BLaER1 treated with 17β-estradiol and CSF1 and Interleukin-3, amounts not matched to agents 10 nM and 100 nM (cell line): ENCODE measurements around the gene ADIPOR2.

Experiments used
- H3K27ac ChIP-seq, 11 experiments: shearing (Covaris generic); formaldehyde crosslinking; 2 replicates each; pipeline ENCODE4 v1.8.1; 2022
- H3K27me3 ChIP-seq, 11 experiments: shearing (Covaris generic); formaldehyde crosslinking; 2 replicates each; pipeline ENCODE4 v1.8.1; 2022
- H3K36me3 ChIP-seq, 11 experiments: shearing (Covaris generic); formaldehyde crosslinking; 2 replicates each; pipeline ENCODE4 v1.8.1; 2022
- H3K4me1 ChIP-seq, 10 experiments: shearing (Covaris generic); formaldehyde crosslinking; 2 replicates each; pipeline ENCODE4 v1.8.1; 2022
- H3K4me2 ChIP-seq, 11 experiments: shearing (Covaris generic); formaldehyde crosslinking; 2 replicates each; pipeline ENCODE4 v1.8.1; 2022
- H3K4me3 ChIP-seq, 10 experiments: shearing (Covaris generic); formaldehyde crosslinking; 2 replicates each; pipeline ENCODE4 v1.8.1; 2022
- H3K9ac ChIP-seq, 11 experiments: shearing (Covaris generic); formaldehyde crosslinking; 2 replicates each; pipeline ENCODE4 v1.8.1; 2022
- H3K9me3 ChIP-seq, 11 experiments: shearing (Covaris generic); formaldehyde crosslinking; replicated peaks in 1 of 11; 2 replicates each; pipeline ENCODE4 v1.8.1; 2022
- H4K20me1 ChIP-seq, 11 experiments: shearing (Covaris generic); formaldehyde crosslinking; 2 replicates each; pipeline ENCODE4 v1.8.1; 2022
- Cebpa-rat ChIP-seq, 11 experiments: shearing (Covaris generic); IDR thresholded peaks; 2 replicates each; pipeline ENCODE4 v1.8.1; 2022

Gene ADIPOR2

GRCh38 chr12:1650260-1650977 is 40.5 kb upstream of the ADIPOR2 start:
- Histone ChIP-seq H3K9me3 (no peaks in the 10 kb centered on the region), H3K4me3 (no peak overlapping the region), H3K4me1 (peaks cover 10 to 23% (median 17%) of the 10 kb centered on the region in 10 experiments), H3K36me3 (no peaks in the 10 kb centered on the region), H3K27me3 (no peaks in the 10 kb centered on the region), H3K4me2 (no peak overlapping the region), H3K9ac (no peak overlapping the region), H3K27ac (no peak overlapping the region), H4K20me1 (no peaks in the 10 kb centered on the region)
- TF ChIP-seq Cebpa-rat (IDR thresholded peaks at IDR 0.05), result no peak

DNA sequence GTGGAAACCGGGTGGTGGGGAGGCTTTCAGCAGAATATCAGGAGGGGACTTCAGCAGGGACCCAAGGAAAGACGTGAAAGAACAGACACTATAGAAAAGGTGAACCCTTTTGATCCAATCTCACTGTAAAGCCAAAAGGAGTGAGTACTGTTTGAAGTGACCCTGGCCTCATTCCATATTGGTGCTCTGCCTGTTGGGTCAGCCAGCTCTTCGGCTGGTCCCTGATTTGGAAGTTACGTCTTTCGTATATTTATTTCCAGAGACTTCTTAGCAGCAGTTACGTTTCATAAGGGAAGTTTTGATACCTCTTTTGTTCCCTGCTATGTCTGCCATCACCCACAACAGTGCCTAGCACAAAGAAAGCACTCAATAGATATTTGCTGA is 39.9 kb upstream of the ADIPOR2 start:
- H3K27ac ChIP-seq, result no peak overlapping the region
- H3K27me3 ChIP-seq, result no peaks in the 10 kb centered on the region
- H3K36me3 ChIP-seq, result no peaks in the 10 kb centered on the region
- H3K4me3 ChIP-seq, result no peak overlapping the region
- H3K4me2 ChIP-seq, result no peak overlapping the region
- peaks cover 10 to 18% (median 13%) of the 10 kb centered on the region in 10 experiments for H3K4me1 ChIP-seq
- no peak for TF ChIP-seq Cebpa-rat (IDR thresholded peaks at IDR 0.05)
- no peaks in the 10 kb centered on the region for H3K9me3 ChIP-seq
- no peak overlapping the region for H3K9ac ChIP-seq
- H4K20me1 ChIP-seq, result no peaks in the 10 kb centered on the region

- Histone ChIP-seq H3K9ac (no peak overlapping the region), H3K4me2 (no peak overlapping the region), H3K9me3 (no peaks in the 10 kb centered on the region), H3K4me1 (peaks cover 5 to 13% (median 7%) of the 10 kb centered on the region in 10 experiments), H3K36me3 (no peaks in the 10 kb centered on the region), H4K20me1 (no peaks in the 10 kb centered on the region), H3K27me3 (no peaks in the 10 kb centered on the region), H3K4me3 (no peak overlapping the region), H3K27ac (no peak overlapping the region)
- TF ChIP-seq Cebpa-rat (IDR thresholded peaks at IDR 0.05), result no peak
These were observed 38.9 kb upstream of the ADIPOR2 start for GRCh38 chr12:1651946-1652345.

DNA sequence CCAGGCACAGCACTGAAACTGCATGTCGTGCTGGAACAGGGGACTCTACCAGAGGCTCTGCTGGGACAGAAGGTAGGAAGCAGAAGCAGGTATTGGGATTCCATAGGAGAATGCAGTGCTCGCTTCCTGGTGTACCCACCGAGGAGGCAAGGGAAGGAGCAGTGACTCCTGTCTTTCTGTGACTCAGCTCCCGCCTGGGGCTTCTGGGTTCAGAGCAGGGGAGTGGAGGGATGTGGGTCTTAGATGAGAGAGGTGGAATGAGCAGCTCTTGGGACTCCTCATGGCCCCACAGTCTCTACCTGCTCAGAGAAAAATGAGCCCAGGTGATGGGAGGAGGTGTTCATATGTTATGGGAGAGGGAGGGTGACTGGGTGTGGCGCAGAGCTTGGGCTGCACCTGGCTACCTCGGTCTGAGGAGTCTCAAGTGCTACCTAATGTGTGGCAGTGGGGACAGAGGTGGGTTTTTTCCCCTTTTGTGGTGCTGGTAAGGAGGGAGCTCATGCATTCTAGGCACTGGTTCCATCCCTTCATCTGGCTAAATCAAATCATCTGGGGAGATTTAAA is 35.6 kb upstream of the ADIPOR2 start:
- Histone ChIP-seq H3K4me1 (peaks cover 4 to 33% (median 17%) of the 10 kb centered on the region in 10 experiments; a peak in 19 of 20 replicates), H4K20me1 (no peaks in the 10 kb centered on the region), H3K9ac (no peak overlapping the region), H3K36me3 (no peaks in the 10 kb centered on the region), H3K4me2 (no peak overlapping the region; a peak in 1 of 22 replicates), H3K9me3 (no peaks in the 10 kb centered on the region), H3K27ac (no peak overlapping the region), H3K4me3 (no peak overlapping the region), H3K27me3 (no peaks in the 10 kb centered on the region)
- TF ChIP-seq Cebpa-rat (IDR thresholded peaks at IDR 0.05), result no peak

DNA sequence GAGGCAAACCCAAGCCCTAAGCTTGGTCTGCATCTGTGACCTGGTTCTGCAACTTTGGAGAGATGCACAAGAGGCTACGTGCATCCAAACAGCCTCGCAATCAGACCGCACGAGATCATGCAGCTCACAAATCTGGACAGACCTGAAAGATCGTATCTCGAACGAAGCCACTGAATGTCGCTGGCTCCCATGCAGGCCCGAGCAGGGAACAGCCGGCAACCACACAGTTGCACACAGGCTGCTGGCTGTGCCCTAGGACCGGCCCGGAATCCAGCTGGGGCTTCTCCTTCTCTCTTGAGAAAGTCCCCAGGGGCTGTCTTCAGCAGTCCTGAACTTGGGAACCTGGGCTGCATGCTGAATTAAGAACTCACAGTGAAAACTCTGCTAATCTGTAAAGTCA is 34.0 kb upstream of the ADIPOR2 start:
- no peak overlapping the region for H3K4me2 ChIP-seq
- TF ChIP-seq Cebpa-rat (IDR thresholded peaks at IDR 0.05), result no peak
- H3K4me3 ChIP-seq, result no peak overlapping the region
- H3K27me3 ChIP-seq, result no peaks in the 10 kb centered on the region
- no peak overlapping the region for H3K27ac ChIP-seq
- no peak overlapping the region for H3K9ac ChIP-seq
- peaks cover 10 to 44% (median 20%) of the 10 kb centered on the region in 10 experiments; a peak in 19 of 20 replicates for H3K4me1 ChIP-seq
- no peaks in the 10 kb centered on the region for H3K9me3 ChIP-seq
- H4K20me1 ChIP-seq, result no peaks in the 10 kb centered on the region
- H3K36me3 ChIP-seq, result no peaks in the 10 kb centered on the region

- peaks cover 11 to 45% (median 20%) of the 10 kb centered on the region in 10 experiments for H3K4me1 ChIP-seq
- H3K27ac ChIP-seq, result peak overlapping the region in 1 of 11 experiments; percentile 43; a peak in 1 of 22 replicates
- TF ChIP-seq Cebpa-rat (IDR thresholded peaks at IDR 0.05), result no peak
- peak overlapping the region in 6 of 11 experiments; percentile 8 to 42 (median 24); a peak in 10 of 22 replicates for H3K4me2 ChIP-seq
- H4K20me1 ChIP-seq, result no peaks in the 10 kb centered on the region
- H3K27me3 ChIP-seq, result no peaks in the 10 kb centered on the region
- H3K36me3 ChIP-seq, result no peaks in the 10 kb centered on the region
- H3K9ac ChIP-seq, result peak overlapping the region in 1 of 11 experiments; percentile 10; a peak in 1 of 22 replicates
- H3K9me3 ChIP-seq, result peaks cover 0 to under 1% (median 0%) of the 10 kb centered on the region in 11 experiments; a peak in 1 of 22 replicates
- no peak overlapping the region for H3K4me3 ChIP-seq
These were observed 33.2 kb upstream of the ADIPOR2 start for GRCh38 chr12:1657688-1658087.

- Histone ChIP-seq H3K4me1 (peaks cover 29 to 69% (median 46%) of the 10 kb centered on the region in 10 experiments), H3K36me3 (no peaks in the 10 kb centered on the region), H3K9me3 (peaks cover 0 to 5% (median 0%) of the 10 kb centered on the region in 11 experiments; a peak in 3 of 22 replicates), H3K4me2 (peak overlapping the region in 7 of 11 experiments; percentile 14 to 74 (median 43); a peak in 13 of 22 replicates), H3K9ac (peak overlapping the region in 4 of 11 experiments; percentile 9 to 47 (median 27); a peak in 4 of 22 replicates), H3K27ac (peak overlapping the region in 7 of 11 experiments; percentile 6 to 47 (median 35); a peak in 13 of 22 replicates), H3K4me3 (no peak overlapping the region), H3K27me3 (no peaks in the 10 kb centered on the region), H4K20me1 (no peaks in the 10 kb centered on the region)
- no peak for TF ChIP-seq Cebpa-rat (IDR thresholded peaks at IDR 0.05)
These were observed 30.3 kb upstream of the ADIPOR2 start for GRCh38 chr12:1660304-1661187.

GRCh38 chr12:1661553-1662335 is 29.1 kb upstream of the ADIPOR2 start:
- peak overlapping the region; percentile 46 to 81 (median 76); a peak in 19 of 22 replicates for H3K9ac ChIP-seq
- no peaks in the 10 kb centered on the region for H3K36me3 ChIP-seq
- H3K27me3 ChIP-seq, result no peaks in the 10 kb centered on the region
- H3K4me3 ChIP-seq, result peak overlapping the region; percentile 38 to 65 (median 48); a peak in 15 of 20 replicates
- TF ChIP-seq Cebpa-rat (IDR thresholded peaks at IDR 0.05), result no peak
- H3K27ac ChIP-seq, result peak overlapping the region in 9 of 11 experiments; percentile 47 to 92 (median 85); a peak in 18 of 22 replicates
- H3K4me2 ChIP-seq, result peak overlapping the region; percentile 58 to 84 (median 76); a peak in 20 of 22 replicates
- H3K9me3 ChIP-seq, result peaks cover 0 to 5% (median 0%) of the 10 kb centered on the region in 11 experiments; a peak in 3 of 22 replicates
- peaks cover 38 to 80% (median 58%) of the 10 kb centered on the region in 10 experiments for H3K4me1 ChIP-seq
- H4K20me1 ChIP-seq, result no peaks in the 10 kb centered on the region
